GM19043 (cell line): ENCODE measurements around the gene TMC4.
"Not testable (repeated sequence)": the region's sequence is repeated elsewhere in the genome, so short reads cannot be mapped to it uniquely, and the experiment has no call there.

ENCODE experiments used
- ATAC-seq: cut with Tn5 transposase; IDR thresholded peaks from one replicate; pipeline ENCODE4 v1.9.1; 2021; ENCODE audit warnings: low read depth; ENCODE audit not compliant: unreplicated experiment

Gene TMC4

GRCh38 chr19:54206030-54206830 is 33.3 kb upstream of the TMC4 start:
- ATAC-seq, result no peak

- no peak for ATAC-seq
Observed at GRCh38 chr19:54204767-54205468, 32.0 kb upstream of the TMC4 start.

- ATAC-seq, result no peak
Observed at GRCh38 chr19:54203151-54203611, 30.2 kb upstream of the TMC4 start.

GRCh38 chr19:54201980-54202379 is 29.0 kb upstream of the TMC4 start:
- ATAC-seq, result no peak

- ATAC-seq, result peak; percentile 9
Observed at GRCh38 chr19:54201172-54201701, 28.3 kb upstream of the TMC4 start.

GRCh38 chr19:54199401-54199800 is 26.4 kb upstream of the TMC4 start:
- no peak for ATAC-seq

GRCh38 chr19:54197121-54197520 is 24.2 kb upstream of the TMC4 start:
- no peak for ATAC-seq

- no peak for ATAC-seq
Observed at GRCh38 chr19:54196536-54196935, 23.6 kb upstream of the TMC4 start.

GRCh38 chr19:54194463-54194862 is 21.5 kb upstream of the TMC4 start:
- not testable (repeated sequence) for ATAC-seq

GRCh38 chr19:54193011-54193410 is 20.1 kb upstream of the TMC4 start:
- no peak for ATAC-seq

GRCh38 chr19:54191811-54192453 is 19.0 kb upstream of the TMC4 start:
- no peak for ATAC-seq

- peak; percentile 24 for ATAC-seq
Observed at GRCh38 chr19:54191011-54191810, 18.3 kb upstream of the TMC4 start, which contains the start of gene TSEN34. TSS of gene TSEN34 (plus strand) at chr19:54191308. CDS start at chr19:54191365, 57 bp downstream.

GRCh38 chr19:54190503-54191010 is 17.6 kb upstream of the TMC4 start:
- ATAC-seq, result peak; percentile 43

GRCh38 chr19:54189735-54190502 is 17.0 kb upstream of the TMC4 start:
- ATAC-seq, result peak; percentile 50

- peak; percentile 13 for ATAC-seq
Observed at GRCh38 chr19:54189145-54189734, 16.3 kb upstream of the TMC4 start, which contains the start of gene MBOAT7. TSS of gene MBOAT7 (minus strand) at chr19:54189580. CDS start at chr19:54188508, 1,072 bp downstream.

- no peak for ATAC-seq
Observed at GRCh38 chr19:54188215-54188871, 15.4 kb upstream of the TMC4 start.

GRCh38 chr19:54186934-54187381 is 14.0 kb upstream of the TMC4 start:
- ATAC-seq, result no peak

GRCh38 chr19:54186351-54186750 is 13.4 kb upstream of the TMC4 start:
- ATAC-seq, result no peak
